ENCODE results near the gene RPGRIP1L. TPM values are rescaled to one million over a fixed set of nuclear protein-coding genes. Genes with fewer than 3 reads are reported as not detected.

The RPGRIP1L gene
- total and polyA plus RNA-seq, 2 donors from 2014 or later, result 4.3 to 10.2 TPM

- intact Hi-C loops (cut with DNase I), result no loop called here
- TF ChIP-seq, protein P1, sequence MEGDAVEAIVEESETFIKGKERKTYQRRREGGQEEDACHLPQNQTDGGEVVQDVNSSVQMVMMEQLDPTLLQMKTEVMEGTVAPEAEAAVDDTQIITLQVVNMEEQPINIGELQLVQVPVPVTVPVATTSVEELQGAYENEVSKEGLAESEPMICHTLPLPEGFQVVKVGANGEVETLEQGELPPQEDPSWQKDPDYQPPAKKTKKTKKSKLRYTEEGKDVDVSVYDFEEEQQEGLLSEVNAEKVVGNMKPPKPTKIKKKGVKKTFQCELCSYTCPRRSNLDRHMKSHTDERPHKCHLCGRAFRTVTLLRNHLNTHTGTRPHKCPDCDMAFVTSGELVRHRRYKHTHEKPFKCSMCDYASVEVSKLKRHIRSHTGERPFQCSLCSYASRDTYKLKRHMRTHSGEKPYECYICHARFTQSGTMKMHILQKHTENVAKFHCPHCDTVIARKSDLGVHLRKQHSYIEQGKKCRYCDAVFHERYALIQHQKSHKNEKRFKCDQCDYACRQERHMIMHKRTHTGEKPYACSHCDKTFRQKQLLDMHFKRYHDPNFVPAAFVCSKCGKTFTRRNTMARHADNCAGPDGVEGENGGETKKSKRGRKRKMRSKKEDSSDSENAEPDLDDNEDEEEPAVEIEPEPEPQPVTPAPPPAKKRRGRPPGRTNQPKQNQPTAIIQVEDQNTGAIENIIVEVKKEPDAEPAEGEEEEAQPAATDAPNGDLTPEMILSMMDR (IDR thresholded peaks at IDR 0.05; ENCODE audit: borderline replicate concordance, extremely low read depth, insufficient read depth), result no peak
- no peak for FAIRE-seq
Measured at GRCh38 chr16:53563426-53563825, 140.2 kb downstream of the RPGRIP1L start.

DNA sequence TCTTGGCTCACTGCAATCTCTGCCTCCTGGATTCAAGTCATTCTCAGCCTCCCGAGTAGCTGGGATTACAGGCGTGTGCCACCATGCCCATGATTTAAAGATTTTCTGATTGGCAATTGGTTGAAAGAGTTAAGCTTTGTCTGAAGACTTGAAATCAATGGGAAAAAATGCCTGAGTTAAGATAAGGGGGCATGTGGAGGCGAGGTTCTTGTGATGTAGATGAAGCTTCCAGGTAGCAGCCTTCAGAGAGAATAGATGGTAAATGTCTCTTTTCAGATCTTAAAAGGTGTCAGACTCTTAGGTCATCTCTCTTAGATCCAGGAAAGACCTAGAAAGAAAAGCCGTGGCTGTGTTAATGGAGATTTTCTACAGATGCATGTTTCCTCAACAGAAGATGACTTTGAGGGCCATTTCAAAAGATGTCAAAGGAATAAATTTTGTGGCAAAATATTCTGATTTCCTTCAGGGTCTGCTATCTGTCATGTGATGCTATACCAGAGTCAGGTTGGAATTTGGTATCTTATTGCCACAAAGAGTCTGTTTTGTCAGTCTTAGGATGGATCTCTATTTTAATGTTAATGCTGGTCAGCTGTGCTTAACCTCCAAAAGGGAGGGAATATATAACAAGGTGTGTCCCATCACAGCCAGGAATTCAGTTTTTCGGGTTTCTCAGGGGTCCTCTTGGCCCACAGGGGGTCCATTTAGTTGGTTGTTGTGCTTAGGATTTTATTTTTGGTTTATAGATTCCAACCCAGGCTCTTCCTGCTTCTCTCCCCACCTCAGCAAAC, 142.4 kb downstream of the RPGRIP1L start:
- intact Hi-C loops (cut with DNase I), result no loop called here
- no peak for FAIRE-seq

More at GRCh38 chr16:53563426-53563825, 140.2 kb downstream of the RPGRIP1L start:
- Histone ChIP-seq H3K4me3 (ENCODE audit: low read length in 3 of 3) (no peak overlapping the region), H3K9me3 (ENCODE audit: control insufficient read depth in 2 of 3, insufficient read depth in 1 of 3, low read length in 3 of 3) (no peaks in the 10 kb centered on the region), H3K36me3 (ENCODE audit: control insufficient read depth in 2 of 3, insufficient read depth in 3 of 3, low read length in 3 of 3) (no peaks in the 10 kb centered on the region), H3K9ac (ENCODE audit: low read length in 3 of 3) (no peak overlapping the region), H3K27me3 (ENCODE audit: control insufficient read depth, insufficient read depth, low read length) (no peaks in the 10 kb centered on the region), H3K4me1 (ENCODE audit: control insufficient read depth in 2 of 3, insufficient read depth in 2 of 3, low read depth in 1 of 3, low read length in 3 of 3) (no peaks in the 10 kb centered on the region), H3K27ac (ENCODE audit: low read depth in 2 of 2, low read length in 2 of 2) (no peak overlapping the region)
- DNase-seq, result peak in 3 of 5 donors; percentile 21 to 66 (median 37)

GRCh38 chr16:53559270-53559951, 144.2 kb downstream of the RPGRIP1L start:
- Histone ChIP-seq H3K27me3 (ENCODE audit: control insufficient read depth, insufficient read depth, low read length) (no peaks in the 10 kb centered on the region), H3K4me1 (ENCODE audit: control insufficient read depth in 2 of 3, insufficient read depth in 2 of 3, low read depth in 1 of 3, low read length in 3 of 3) (no peaks in the 10 kb centered on the region), H3K4me3 (ENCODE audit: low read length in 3 of 3) (no peak overlapping the region), H3K9me3 (ENCODE audit: control insufficient read depth in 2 of 3, insufficient read depth in 1 of 3, low read length in 3 of 3) (no peaks in the 10 kb centered on the region), H3K36me3 (ENCODE audit: control insufficient read depth in 2 of 3, insufficient read depth in 3 of 3, low read length in 3 of 3) (no peaks in the 10 kb centered on the region), H3K27ac (ENCODE audit: low read depth in 2 of 2, low read length in 2 of 2) (no peak overlapping the region), H3K9ac (ENCODE audit: low read length in 3 of 3) (no peak overlapping the region)
- TF ChIP-seq, protein P1 (IDR thresholded peaks at IDR 0.05; ENCODE audit: borderline replicate concordance, extremely low read depth, insufficient read depth), result no peak
- intact Hi-C loops (cut with DNase I), result no loop called here
- FAIRE-seq (no peak), DNase-seq (no peak)

More for the DNA sequence above, 142.4 kb downstream of the RPGRIP1L start:
- Histone ChIP-seq H3K4me3 (ENCODE audit: low read length in 3 of 3) (no peak overlapping the region), H3K27ac (ENCODE audit: low read depth in 2 of 2, low read length in 2 of 2) (no peak overlapping the region), H3K9me3 (ENCODE audit: control insufficient read depth in 2 of 3, insufficient read depth in 1 of 3, low read length in 3 of 3) (no peaks in the 10 kb centered on the region), H3K27me3 (ENCODE audit: control insufficient read depth, insufficient read depth, low read length) (no peaks in the 10 kb centered on the region), H3K9ac (ENCODE audit: low read length in 3 of 3) (no peak overlapping the region), H3K36me3 (ENCODE audit: control insufficient read depth in 2 of 3, insufficient read depth in 3 of 3, low read length in 3 of 3) (no peaks in the 10 kb centered on the region), H3K4me1 (ENCODE audit: control insufficient read depth in 2 of 3, insufficient read depth in 2 of 3, low read depth in 1 of 3, low read length in 3 of 3) (no peaks in the 10 kb centered on the region)
- TF ChIP-seq, protein P1 (IDR thresholded peaks at IDR 0.05; ENCODE audit: borderline replicate concordance, extremely low read depth, insufficient read depth), result no peak
- no peak for DNase-seq
